MM.1S (cell line): ENCODE measurements around the gene RXRA.

Experiments used
- EZH2 ChIP-seq: fragments of 300-600 bp; sonication (generic); optimal IDR thresholded peaks from 2 replicates; pipeline ENCODE3; 2017; ENCODE audit warnings: low read depth, mild to moderate bottlenecking, antibody characterized with exemption, low read length, mixed read lengths
- EZH2phosphoT487 ChIP-seq: fragments of 300-600 bp; sonication (generic); IDR thresholded peaks from 2 replicates; pipeline ENCODE4 v1.6.1; 2018; ENCODE audit warnings: antibody characterized with exemption, low read length
- TF ChIP-seq, protein P1 (sequence below): fragments of 300-600 bp; sonication (generic); IDR thresholded peaks from 2 replicates; pipeline ENCODE4 v1.5.1; 2016; ENCODE audit warnings: antibody characterized with exemption, low read length, mixed read lengths

DNA sequence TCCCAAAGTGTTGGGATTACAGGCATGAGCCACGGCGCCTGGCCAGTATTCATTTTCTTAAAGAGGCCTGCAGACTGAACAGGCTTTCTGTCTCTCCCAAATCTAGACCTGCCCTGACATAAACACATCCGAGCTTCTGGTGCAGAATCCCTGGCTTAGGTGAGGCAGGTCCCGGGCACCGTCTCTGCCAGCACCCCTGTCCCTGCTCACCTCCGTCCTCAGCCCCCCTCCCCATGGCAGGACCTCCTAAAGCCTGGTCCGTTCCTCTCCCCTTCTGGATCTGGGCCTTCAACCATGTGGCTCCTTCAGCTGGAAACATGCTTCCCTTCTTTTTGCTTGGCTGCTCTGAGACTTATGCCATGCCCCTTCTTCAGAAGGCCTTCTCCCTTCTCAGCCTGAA is 22.7 kb upstream of the RXRA start:
- TF ChIP-seq, protein P1, sequence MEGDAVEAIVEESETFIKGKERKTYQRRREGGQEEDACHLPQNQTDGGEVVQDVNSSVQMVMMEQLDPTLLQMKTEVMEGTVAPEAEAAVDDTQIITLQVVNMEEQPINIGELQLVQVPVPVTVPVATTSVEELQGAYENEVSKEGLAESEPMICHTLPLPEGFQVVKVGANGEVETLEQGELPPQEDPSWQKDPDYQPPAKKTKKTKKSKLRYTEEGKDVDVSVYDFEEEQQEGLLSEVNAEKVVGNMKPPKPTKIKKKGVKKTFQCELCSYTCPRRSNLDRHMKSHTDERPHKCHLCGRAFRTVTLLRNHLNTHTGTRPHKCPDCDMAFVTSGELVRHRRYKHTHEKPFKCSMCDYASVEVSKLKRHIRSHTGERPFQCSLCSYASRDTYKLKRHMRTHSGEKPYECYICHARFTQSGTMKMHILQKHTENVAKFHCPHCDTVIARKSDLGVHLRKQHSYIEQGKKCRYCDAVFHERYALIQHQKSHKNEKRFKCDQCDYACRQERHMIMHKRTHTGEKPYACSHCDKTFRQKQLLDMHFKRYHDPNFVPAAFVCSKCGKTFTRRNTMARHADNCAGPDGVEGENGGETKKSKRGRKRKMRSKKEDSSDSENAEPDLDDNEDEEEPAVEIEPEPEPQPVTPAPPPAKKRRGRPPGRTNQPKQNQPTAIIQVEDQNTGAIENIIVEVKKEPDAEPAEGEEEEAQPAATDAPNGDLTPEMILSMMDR = no peak
- TF ChIP-seq EZH2 (no peak), EZH2phosphoT487 (no peak)
